NCI-H446 (cell line): ENCODE measurements around the gene CYB5A.
"Not testable (repeated sequence)": the region's sequence is repeated elsewhere in the genome, so short reads cannot be mapped to it uniquely, and the experiment has no call there.

Experiments
- DNase-seq, 2 experiments: peaks; one replicate each; lab custom pipeline; 2025; lab: John Stamatoyannopoulos, UW

Gene CYB5A

GRCh38 chr18:74294526-74294925, 2.8 kb upstream of the CYB5A start:
- no peak for DNase-seq

- DNase-seq, result not testable (repeated sequence)
These were observed 1.2 kb upstream of the CYB5A start for GRCh38 chr18:74292982-74293381.

GRCh38 chr18:74292541-74292858, 737 bp upstream of the CYB5A start:
- DNase-seq, result no peak

GRCh38 chr18:74291472-74291770, 342 bp downstream of the CYB5A start:
- no peak for DNase-seq

- no peak for DNase-seq
These were observed 830 bp downstream of the CYB5A start for GRCh38 chr18:74290794-74291471.

GRCh38 chr18:74290021-74290420, 1.7 kb downstream of the CYB5A start:
- DNase-seq, result no peak

- no peak for DNase-seq
These were observed 2.6 kb downstream of the CYB5A start for GRCh38 chr18:74289137-74289536.

GRCh38 chr18:74288730-74289129, 3.0 kb downstream of the CYB5A start:
- DNase-seq, result no peak

- DNase-seq, result no peak
These were observed 3.7 kb downstream of the CYB5A start for GRCh38 chr18:74288041-74288440.

GRCh38 chr18:74286856-74287255, 4.9 kb downstream of the CYB5A start:
- DNase-seq, result no peak

GRCh38 chr18:74286106-74286855, 5.5 kb downstream of the CYB5A start:
- DNase-seq, result no peak

GRCh38 chr18:74285583-74285982, 6.2 kb downstream of the CYB5A start:
- not testable (repeated sequence) for DNase-seq

GRCh38 chr18:74284980-74285355, 6.8 kb downstream of the CYB5A start:
- no peak for DNase-seq

GRCh38 chr18:74284191-74284979, 7.4 kb downstream of the CYB5A start:
- DNase-seq, result no peak

- DNase-seq, result no peak
These were observed 8.1 kb downstream of the CYB5A start for GRCh38 chr18:74283646-74284045.

GRCh38 chr18:74282755-74283554, 8.8 kb downstream of the CYB5A start:
- no peak for DNase-seq

GRCh38 chr18:74281980-74282754, 9.6 kb downstream of the CYB5A start:
- no peak for DNase-seq

- no peak for DNase-seq
These were observed 10.5 kb downstream of the CYB5A start for GRCh38 chr18:74281011-74281979.

- no peak for DNase-seq
These were observed 12.8 kb downstream of the CYB5A start for GRCh38 chr18:74278983-74279382.

GRCh38 chr18:74278058-74278457, 13.7 kb downstream of the CYB5A start:
- no peak for DNase-seq
